H1 (cell line): ENCODE data around the gene ST6GALNAC2. TPM values are rescaled to one million over a fixed set of nuclear protein-coding genes. Genes with fewer than 3 reads are reported as not detected.
A peak's percentile ranks its signal among the peaks of the same experiment; 100 is the strongest.

ENCODE experiments used
- CTCF ChIA-PET: fragments of 300-600 bp; sonication (Branson Sonifier 250); formaldehyde crosslinking; loops from one replicate; lab custom pipeline; 2021; ENCODE audit not compliant: partially characterized antibody; lab: Charles Lee
- POLR2A ChIA-PET: fragments of 300-600 bp; sonication (Branson Sonifier 250); formaldehyde crosslinking; loops from one replicate; lab custom pipeline; 2021; ENCODE audit warnings: inconsistent platforms; ENCODE audit not compliant: partially characterized antibody; lab: Charles Lee
- DNase-seq, 2 experiments: peaks; one replicate each; pipeline versions ENCODE4 v3.0.0 to v3.0.0-alpha.2; 2010 to 2022; ENCODE audit warnings: low spot score in 2 of 2, low read depth in 1 of 2, mixed read lengths in 1 of 2
- FAIRE-seq: peaks from 2 replicates; lab custom pipeline; 2011; peaks lifted over from hg19 to GRCh38; lab: Jason Lieb, UNC
- H2AFZ ChIP-seq: 2 replicates; pipeline ENCODE4 v1.8.1; 2012; ENCODE audit warnings: low read length, inconsistent platforms
- H2AK5ac ChIP-seq: 2 replicates; pipeline ENCODE4 v1.6.1; 2013; ENCODE audit warnings: low read depth, low read length
- H2BK120ac ChIP-seq: replicated peaks from 2 replicates; pipeline ENCODE3; 2013; ENCODE audit warnings: low read depth, low read length, inconsistent platforms
- H2BK12ac ChIP-seq: 2 replicates; pipeline ENCODE4 v1.6.1; 2013; ENCODE audit warnings: low read depth, low read length
- H2BK15ac ChIP-seq: 2 replicates; pipeline ENCODE4 v1.6.1; 2013; ENCODE audit warnings: low read length
- H2BK20ac ChIP-seq: 2 replicates; pipeline ENCODE4 v1.6.1; 2013; ENCODE audit warnings: low read length
- H2BK5ac ChIP-seq: 2 replicates; pipeline ENCODE4 v1.6.1; 2013; ENCODE audit warnings: low read depth, low read length
- H3K14ac ChIP-seq: 2 replicates; pipeline ENCODE4 v1.6.1; 2013; ENCODE audit warnings: inconsistent platforms; ENCODE audit not compliant: insufficient read length
- H3K18ac ChIP-seq: 2 replicates; pipeline ENCODE4 v1.6.1; 2013; ENCODE audit warnings: low read length; ENCODE audit errors: extremely low read depth
- H3K23ac ChIP-seq: 2 replicates; pipeline ENCODE4 v1.6.1; 2013; ENCODE audit warnings: inconsistent platforms; ENCODE audit not compliant: insufficient read length
- H3K23me2 ChIP-seq: 2 replicates; pipeline ENCODE4 v1.6.1; 2013; ENCODE audit warnings: low read depth, low read length
- H3K27ac ChIP-seq: 2 replicates; pipeline ENCODE4 v1.6.1; 2011; ENCODE audit warnings: low read depth, low read length, inconsistent platforms
- H3K27me3 ChIP-seq, 4 experiments: replicated peaks in 1 of 4; 1 replicate in 1 of 4; 2 replicates in 3 of 4; pipeline versions ENCODE4 v1.6.1 to v1.8.1; 2011 to 2013; ENCODE audit warnings: low read length in 3 of 4, mild to moderate bottlenecking in 3 of 4, inconsistent platforms in 2 of 4, mixed read lengths in 2 of 4, moderate library complexity in 1 of 4; ENCODE audit not compliant: control insufficient read depth in 3 of 4, insufficient read depth in 3 of 4; ENCODE audit errors: extremely low read depth in 1 of 4
- H3K36me3 ChIP-seq, 4 experiments: 2 replicates each; pipeline versions ENCODE4 v1.6.1 to v1.8.1; 2011 to 2013; ENCODE audit warnings: mild to moderate bottlenecking in 4 of 4, low read length in 3 of 4, moderate library complexity in 2 of 4, control low read depth in 1 of 4, inconsistent platforms in 1 of 4; ENCODE audit not compliant: insufficient read depth in 4 of 4, control insufficient read depth in 2 of 4
- H3K4ac ChIP-seq: replicated peaks from 2 replicates; pipeline ENCODE3; 2013; ENCODE audit warnings: low read length, low read depth, mixed read lengths, inconsistent platforms; ENCODE audit not compliant: insufficient read length
- H3K4me1 ChIP-seq, 4 experiments: replicated peaks in 1 of 4; 1 replicate in 1 of 4; 2 replicates in 3 of 4; pipeline versions ENCODE4 v1.6.1 to v1.8.1; 2011 to 2013; ENCODE audit warnings: low read length in 3 of 4, inconsistent platforms in 2 of 4, mixed read lengths in 1 of 4; ENCODE audit not compliant: insufficient read depth in 4 of 4, control insufficient read depth in 3 of 4
- H3K4me2 ChIP-seq, 2 experiments: 2 replicates each; pipeline versions ENCODE4 v1.6.1 to v1.8.1; 2011 to 2013; ENCODE audit warnings: low read depth in 2 of 2, low read length in 2 of 2, control low read depth in 1 of 2, inconsistent platforms in 1 of 2, mild to moderate bottlenecking in 1 of 2; ENCODE audit not compliant: insufficient read depth in 1 of 2
- H3K4me3 ChIP-seq, 4 experiments: fragments of 200-600, 300-600 bp in 1 of 4; sonication (generic), shearing (Covaris generic), sonication (Bioruptor Twin) in 1 of 4; 2 replicates each; pipeline versions ENCODE4 v1.5.1 to v1.8.1; 2011 to 2016; ENCODE audit warnings: low read length in 4 of 4, low read depth in 3 of 4, control low read depth in 2 of 4, inconsistent platforms in 2 of 4, mild to moderate bottlenecking in 2 of 4, mixed read lengths in 1 of 4, moderate library complexity in 1 of 4; ENCODE audit not compliant: insufficient read depth in 2 of 4; ENCODE audit errors: extremely low read depth in 1 of 4
- H3K56ac ChIP-seq: replicated peaks from 2 replicates; pipeline ENCODE3; 2013; ENCODE audit warnings: low read depth, mild to moderate bottlenecking, mixed read lengths, low read length, inconsistent platforms; ENCODE audit not compliant: insufficient read length
- H3K79me1 ChIP-seq: 2 replicates; pipeline ENCODE4 v1.6.1; 2013; ENCODE audit warnings: low read depth, low read length, control low read depth
- H3K79me2 ChIP-seq, 2 experiments: 2 replicates each; pipeline versions ENCODE4 v1.6.1 to v1.8.1; 2012 to 2013; ENCODE audit warnings: low read length in 2 of 2, mild to moderate bottlenecking in 2 of 2, inconsistent platforms in 1 of 2; ENCODE audit not compliant: insufficient read depth in 2 of 2, control insufficient read depth in 1 of 2
- H3K9ac ChIP-seq, 4 experiments: replicated peaks in 1 of 4; 1 replicate in 1 of 4; 2 replicates in 3 of 4; pipeline versions ENCODE4 v1.6.1 to v1.8.1; 2011 to 2013; ENCODE audit warnings: low read depth in 3 of 4, low read length in 3 of 4, control low read depth in 2 of 4, mild to moderate bottlenecking in 2 of 4, moderate library complexity in 2 of 4, inconsistent platforms in 1 of 4; ENCODE audit errors: extremely low read depth in 1 of 4
- H3K9me3 ChIP-seq, 2 experiments: 2 replicates each; pipeline versions ENCODE4 v1.6.1 to v1.8.1; 2012 to 2013; ENCODE audit warnings: mild to moderate bottlenecking in 2 of 2, moderate library complexity in 2 of 2, control low read depth in 1 of 2, inconsistent platforms in 1 of 2, low read depth in 1 of 2, low read length in 1 of 2, mixed read lengths in 1 of 2; ENCODE audit not compliant: insufficient read depth in 2 of 2
- H4K20me1 ChIP-seq, 2 experiments: replicated peaks in 1 of 2; 2 replicates each; pipeline versions ENCODE3 to v1.8.1; 2011 to 2013; ENCODE audit warnings: inconsistent platforms in 2 of 2, low read length in 2 of 2, mild to moderate bottlenecking in 1 of 2; ENCODE audit not compliant: insufficient read depth in 2 of 2, control insufficient read depth in 1 of 2
- H4K5ac ChIP-seq: 2 replicates; pipeline ENCODE4 v1.6.1; 2013; ENCODE audit warnings: low read length, low read depth, mixed read lengths, inconsistent platforms; ENCODE audit not compliant: insufficient read length
- H4K8ac ChIP-seq: 2 replicates; pipeline ENCODE4 v1.8.0; 2013; ENCODE audit warnings: mild to moderate bottlenecking, moderate library complexity, low read length, inconsistent platforms; ENCODE audit not compliant: insufficient read depth; ENCODE audit errors: extremely low read depth
- H4K91ac ChIP-seq: replicated peaks from 2 replicates; pipeline ENCODE3; 2013; ENCODE audit warnings: low read length, mixed read lengths, inconsistent platforms; ENCODE audit not compliant: insufficient read length
- CREB1 ChIP-seq: IDR thresholded peaks from 2 replicates; pipeline ENCODE4 v1.6.1; 2012; ENCODE audit warnings: inconsistent platforms
- EZH2 ChIP-seq: fragments of 200-600 bp; sonication (generic); IDR thresholded peaks from 2 replicates; pipeline ENCODE4 v1.7.1; 2012; ENCODE audit warnings: low read depth, mild to moderate bottlenecking, moderate library complexity, low read length, inconsistent platforms; ENCODE audit not compliant: severe bottlenecking
- GABPA ChIP-seq: IDR thresholded peaks from 2 replicates; pipeline ENCODE4 v1.6.1; 2011; ENCODE audit warnings: mild to moderate bottlenecking, low read length, moderate library complexity, borderline replicate concordance; ENCODE audit not compliant: insufficient read depth
- GTF2F1 ChIP-seq: IDR thresholded peaks from 2 replicates; pipeline ENCODE4 v1.6.1; 2012; ENCODE audit warnings: low read depth, low read length, improper control_type of control experiment, borderline replicate concordance
- JUN ChIP-seq: IDR thresholded peaks from 2 replicates; pipeline ENCODE4 v1.6.1; 2011; ENCODE audit warnings: low read depth, mild to moderate bottlenecking, improper control_type of control experiment, low read length
- KDM4A ChIP-seq: IDR thresholded peaks from one replicate; pipeline ENCODE4 v1.7.1; 2012; ENCODE audit warnings: low read depth, mild to moderate bottlenecking, moderate library complexity, low read length, inconsistent platforms; ENCODE audit not compliant: severe bottlenecking
- NRF1 ChIP-seq: IDR thresholded peaks from 2 replicates; pipeline ENCODE4 v1.6.1; 2011; ENCODE audit warnings: mild to moderate bottlenecking, low read depth, low read length, improper control_type of control experiment
- PHF8 ChIP-seq: fragments of 200-600 bp; sonication (generic); conservative IDR thresholded peaks from 2 replicates; pipeline ENCODE4 v1.7.1; 2012; ENCODE audit warnings: low read depth, mild to moderate bottlenecking, inconsistent platforms, low read length, moderate library complexity
- POLR2AphosphoS5 ChIP-seq: IDR thresholded peaks from 2 replicates; pipeline ENCODE4 v1.6.1; 2011; ENCODE audit warnings: low read depth, low read length
- SAP30 ChIP-seq: fragments of 300-600 bp; sonication (generic); IDR thresholded peaks from 2 replicates; pipeline ENCODE4 v1.7.1; 2012; ENCODE audit warnings: low read length, moderate library complexity, mild to moderate bottlenecking, inconsistent platforms; ENCODE audit not compliant: insufficient read depth, insufficient replicate concordance
- TBP ChIP-seq: IDR thresholded peaks from 2 replicates; pipeline ENCODE4 v1.6.1; 2011; ENCODE audit warnings: low read depth, low read length, improper control_type of control experiment
- ZNF274 ChIP-seq: IDR thresholded peaks from 2 replicates; pipeline ENCODE4 v1.7.0; 2012; ENCODE audit warnings: low read length, borderline replicate concordance; ENCODE audit errors: extremely low read depth
- WGBS, 2 experiments: shearing (Covaris generic) in 1 of 2; methylation state at CpG; one replicate each; pipeline versions ENCODE4 v1.1.6 to v1.1.7; 2013 to 2015; ENCODE audit warnings: low lambda C conversion rate in 2 of 2, mixed read lengths in 2 of 2, inconsistent platforms in 1 of 2, low coverage in 1 of 2, missing lambda C conversion rate in 1 of 2; ENCODE audit not compliant: insufficient replicate concordance in 2 of 2, insufficient coverage in 1 of 2, insufficient read length in 1 of 2; ENCODE audit errors: extremely low coverage in 1 of 2, missing lambda C conversion rate in 1 of 2; 5-methylcytosine and 5-hydroxymethylcytosine counted together
- polyA plus RNA-seq, 7 experiments: library from polyadenylated mRNA; depleted of rRNA in 3 of 7; stranded (reverse) in 5 of 7; unstranded in 2 of 7; fragments of >200 nt in 5 of 7; fragments of 200-250 nt in 2 of 7; gene quantifications; 1 replicate in 5 of 7; 2 replicates in 1 of 7; 4 replicates in 1 of 7; pipeline versions ENCODE4 v1.2.1 to v1.2.3, GENCODE V29; 2011 to 2013; ENCODE audit warnings: missing spikeins in 2 of 7, mixed read lengths in 2 of 7
- total RNA-seq: library from RNA; stranded (reverse); fragmentation: NEBNext Ultra II Directional; extraction: Animal tissue kit (Norgen Biotek cat#: 25700); gene quantifications from 2 replicates; pipeline ENCODE4 v1.2.1, GENCODE V29; 2021

ST6GALNAC2 gene
- total and polyA plus RNA-seq, 2 of the 8 experiments (the other 6 are each of a cell fraction or from before 2014, with no cell fraction given) = 0.09 TPM; not detected in 1

DNA sequence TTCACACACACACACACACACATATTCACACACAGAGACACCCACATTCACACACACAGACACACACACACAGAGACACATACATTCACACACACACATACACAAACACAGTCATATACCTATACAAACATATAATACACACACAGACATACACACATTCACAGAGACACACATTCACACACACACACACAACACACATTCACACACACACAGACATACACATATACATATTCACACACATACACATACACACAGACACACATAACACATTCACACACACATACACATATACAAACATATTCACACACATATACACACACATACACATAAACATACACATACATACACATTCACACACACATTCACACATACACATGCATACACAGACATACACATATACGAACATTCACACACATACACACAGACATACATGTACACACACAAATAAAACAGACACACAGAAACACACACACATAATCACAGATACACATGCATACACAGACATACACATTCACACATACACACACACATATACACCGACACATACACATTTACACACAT, 37.9 kb downstream of the ST6GALNAC2 start:
- DNase-seq (no peak), FAIRE-seq (no peak)
- Histone ChIP-seq H2BK120ac (no peak overlapping the region), H2BK12ac (no peak overlapping the region), H4K8ac (no peak overlapping the region), H3K23me2 (peaks cover 6% of the 10 kb centered on the region; the same call in 1 of the 2 replicates), H2BK20ac (no peak overlapping the region), H2BK15ac (0 out of 2 replicates have a peak overlapping the region, but pooled peaks have one; percentile 54), H4K5ac (no peak overlapping the region), H2AK5ac (no peak overlapping the region), H4K91ac (peak overlapping the region; percentile 27), H2BK5ac (no peak overlapping the region), H3K4me3 (no peak overlapping the region), H3K4me1 (peaks cover 4 to 30% (median 10%) of the 10 kb centered on the region in 4 experiments; a peak in 6 of 7 replicates), H3K79me1 (no peaks in the 10 kb centered on the region), H3K36me3 (no peaks in the 10 kb centered on the region), H3K79me2 (no peaks in the 10 kb centered on the region; a peak in 1 of 4 replicates), H3K4ac (no peak overlapping the region), H3K4me2 (no peak overlapping the region), H3K9ac (no peak overlapping the region), H3K14ac (no peak overlapping the region), H3K27me3 (no peaks in the 10 kb centered on the region; a peak in 1 of 7 replicates), H3K56ac (peak overlapping the region; percentile 99), H3K27ac (no peak overlapping the region)
- POLR2A ChIA-PET = interaction anchor here (1.2 to 1.6 kb wide), 2 partner anchors 10 to 23 kb away, joined by 4 to 5 read pairs; no protein-coding TSS in a partner anchor
- 76% methylated on average over 2 of the region's 2 CpGs; no CpG with 5 or more reads in 1 of the 2 experiments for WGBS, 2 experiments
- CTCF ChIA-PET = interaction anchor here (1.0 to 15.6 kb wide), 9 partner anchors 10 to 229 kb away, joined by 3 to 260 read pairs (median 12); partner anchors contain the start of gene CYGB
- TF ChIP-seq JUN (no peak), CREB1 (no peak), NRF1 (no peak), SAP30 (no peak), GTF2F1 (no peak), ZNF274 (no peak), EZH2 (no peak), TBP (no peak), PHF8 (no peak), KDM4A (no peak), POLR2AphosphoS5 (no peak), GABPA (no peak)
- TF ChIP-seq, all 59 proteins: peak for 0
- H3K23ac ChIP-seq = no peak overlapping the region
- no peak overlapping the region for H2AFZ ChIP-seq
- H3K9me3 ChIP-seq = no peaks in the 10 kb centered on the region
- peaks cover 0 to 7% of the 10 kb centered on the region in 2 experiments for H4K20me1 ChIP-seq
- H3K18ac ChIP-seq = no peak overlapping the region
